Activated T-helper 17 cell treated with anti-CD3 and anti-CD28 coated beads, Interleukin-2, amount 50 U/mL, for 72 hours (primary cell): Measurements from ENCODE around the gene RGR. TPM values are rescaled to one million over a fixed set of nuclear protein-coding genes. Genes with fewer than 3 reads are reported as not detected.

Source experiments
- total RNA-seq, 2 donors: library from RNA; stranded (reverse); gene quantifications; one replicate each; pipeline ENCODE4 v1.2.3, GENCODE V29; 2022

Gene RGR
- total RNA-seq, 2 donors from 2014 or later, result not detected

Other genes starting within 250 kb of the RGR start
- gene GHITM, start 105.5 kb upstream of the RGR start, total RNA-seq, result 100 to 1,000 TPM; 117 to 179 TPM
- gene GPR15LG, start 71.3 kb upstream of the RGR start, total RNA-seq, result not detected
- under 1 TPM; 0.11 TPM for gene CDHR1, start 50.5 kb upstream of the RGR start, total RNA-seq
- gene LRIT2, start 19.5 kb upstream of the RGR start, total RNA-seq, result not detected
- gene LRIT1, start 3.5 kb upstream of the RGR start, total RNA-seq, result not detected
- gene CCSER2, start 83.5 kb downstream of the RGR start, total RNA-seq, result 100 to 1,000 TPM in 1 of 2 donors, 10 to 100 TPM in 1; 47.5 to 107 TPM